Liver (tissue), 9 donors: ENCODE measurements around the gene RACGAP1. TPM values are rescaled to one million over a fixed set of nuclear protein-coding genes. Genes with fewer than 3 reads are reported as not detected.

Source experiments
- DNase-seq: peaks from one replicate; pipeline ENCODE4 v3.0.0-alpha.2; 2017; ENCODE audit warnings: low spot score
- H3K27ac ChIP-seq, 2 donors: one replicate each; pipeline ENCODE4 v1.7.0; 2013; ENCODE audit warnings: inconsistent platforms in 2 of 2, low read length in 2 of 2, control low read depth in 1 of 2, low read depth in 1 of 2, mild to moderate bottlenecking in 1 of 2
- H3K27me3 ChIP-seq, 4 donors: one replicate each; pipeline versions ENCODE4 v1.6.1 to v1.7.0; 2013; ENCODE audit warnings: low read length in 3 of 4, inconsistent platforms in 1 of 4, mild to moderate bottlenecking in 1 of 4, moderate library complexity in 1 of 4; ENCODE audit not compliant: control insufficient read depth in 4 of 4, insufficient read depth in 4 of 4
- H3K36me3 ChIP-seq, 4 donors: one replicate each; pipeline versions ENCODE4 v1.6.1 to v1.7.0; 2013; ENCODE audit warnings: low read length in 3 of 4, mild to moderate bottlenecking in 3 of 4, low read depth in 1 of 4, moderate library complexity in 1 of 4; ENCODE audit not compliant: control insufficient read depth in 4 of 4, insufficient read depth in 3 of 4
- H3K4me1 ChIP-seq, 4 donors: one replicate each; pipeline versions ENCODE4 v1.6.1 to v1.7.0; 2013; ENCODE audit warnings: low read length in 3 of 4, mild to moderate bottlenecking in 3 of 4, moderate library complexity in 1 of 4; ENCODE audit not compliant: control insufficient read depth in 4 of 4, insufficient read depth in 4 of 4
- H3K4me3 ChIP-seq, 3 donors: one replicate each; pipeline versions ENCODE4 v1.6.1 to v1.7.0; 2013; ENCODE audit warnings: low read length in 3 of 3, control low read depth in 1 of 3, low read depth in 1 of 3, mild to moderate bottlenecking in 1 of 3
- H3K9ac ChIP-seq, 2 donors: one replicate each; pipeline ENCODE4 v1.7.0; 2013; ENCODE audit warnings: low read length in 2 of 2, mild to moderate bottlenecking in 2 of 2, moderate library complexity in 2 of 2, control low read depth in 1 of 2, low read depth in 1 of 2
- H3K9me3 ChIP-seq, 4 donors: one replicate each; pipeline versions ENCODE4 v1.6.1 to v1.7.0; 2013; ENCODE audit warnings: low read length in 3 of 4; ENCODE audit not compliant: control insufficient read depth in 4 of 4
- ATF3 ChIP-seq: IDR thresholded peaks from 2 replicates; pipeline ENCODE4 v1.6.1; 2016; ENCODE audit warnings: antibody characterized with exemption
- EGR1 ChIP-seq, 2 donors: IDR thresholded peaks; 2 replicates each; pipeline ENCODE4 v1.6.1; 2016 to 2018; ENCODE audit warnings: antibody characterized with exemption in 2 of 2, low read depth in 2 of 2
- FOXA2 ChIP-seq: IDR thresholded peaks from 2 replicates; pipeline ENCODE4 v1.6.1; 2016; ENCODE audit warnings: antibody characterized with exemption
- GABPA ChIP-seq, 2 donors: IDR thresholded peaks in 1 of 2; conservative IDR thresholded peaks in 1 of 2; 2 replicates each; pipeline ENCODE4 v1.6.1; 2016; ENCODE audit warnings: antibody characterized with exemption in 2 of 2, mild to moderate bottlenecking in 1 of 2, moderate library complexity in 1 of 2
- HNF4A ChIP-seq, 2 donors: conservative IDR thresholded peaks; 2 replicates each; pipeline ENCODE4 v1.6.1; 2016; ENCODE audit warnings: antibody characterized with exemption in 2 of 2, mild to moderate bottlenecking in 2 of 2
- HNF4G ChIP-seq: IDR thresholded peaks from 2 replicates; pipeline ENCODE4 v1.6.1; 2016; ENCODE audit warnings: antibody characterized with exemption
- MAX ChIP-seq: IDR thresholded peaks from 2 replicates; pipeline ENCODE4 v1.6.1; 2016; ENCODE audit warnings: antibody characterized with exemption
- NR2F2 ChIP-seq: IDR thresholded peaks from 2 replicates; pipeline ENCODE4 v1.6.1; 2016; ENCODE audit warnings: antibody characterized with exemption
- RAD21 ChIP-seq, 2 donors: IDR thresholded peaks; 2 replicates each; pipeline ENCODE4 v1.6.1; 2016; ENCODE audit warnings: antibody characterized with exemption in 2 of 2, mild to moderate bottlenecking in 2 of 2
- RXRA ChIP-seq, 2 donors: IDR thresholded peaks; 2 replicates each; pipeline ENCODE4 v1.6.1; 2017 to 2018; ENCODE audit warnings: antibody characterized with exemption in 2 of 2, mild to moderate bottlenecking in 1 of 2
- SP1 ChIP-seq: IDR thresholded peaks from 2 replicates; pipeline ENCODE4 v1.6.1; 2018; ENCODE audit warnings: antibody characterized with exemption, mild to moderate bottlenecking
- TAF1 ChIP-seq: conservative IDR thresholded peaks from 2 replicates; pipeline ENCODE4 v1.6.1; 2016; ENCODE audit warnings: antibody characterized with exemption, mild to moderate bottlenecking
- YY1 ChIP-seq: IDR thresholded peaks from 2 replicates; pipeline ENCODE4 v1.6.1; 2016; ENCODE audit warnings: antibody characterized with exemption, mild to moderate bottlenecking
- WGBS: extraction: QIAGEN DNeasy Blood & Tissue Kit; methylation state at CpG from one replicate; pipeline ENCODE4 v1.1.7; 2013; 5-methylcytosine and 5-hydroxymethylcytosine counted together
- polyA plus RNA-seq, 2 donors: library from polyadenylated mRNA; stranded (reverse) in 1 of 2; unstranded in 1 of 2; fragments of 200-250 nt in 1 of 2; fragments of >200 nt in 1 of 2; fragmentation: Nextera tagmentation in 1 of 2; extraction: Ambion mirVana in 1 of 2; gene quantifications; one replicate each; pipeline versions ENCODE4 v1.2.1 to v1.2.3, GENCODE V29; 2013 to 2015
- total RNA-seq, 2 donors: library from RNA; depleted of rRNA; stranded (reverse); fragments of >200 nt; gene quantifications; one replicate each; pipeline ENCODE4 v1.2.3, GENCODE V29; 2014
- TF ChIP-seq, protein P1 (sequence below): IDR thresholded peaks from 2 replicates; pipeline ENCODE4 v1.6.1; 2016; ENCODE audit warnings: antibody characterized with exemption, mild to moderate bottlenecking
- TF ChIP-seq, protein P2 (sequence below): fragments of 150-350 bp; IDR thresholded peaks from 2 replicates; pipeline ENCODE4 v1.5.1; 2017; ENCODE audit warnings: improper control_type of control experiment, low read depth, low read length; ENCODE audit not compliant: missing input control
- donor health status: healthy.
- donor health status: healthy.
- donor health status: healthy.
- donor health status: healthy.
- donor health status: healthy.

RACGAP1 gene
- total and polyA plus RNA-seq, 4 donors, result 1.0 to 38.3 (median 2.9) TPM

DNA sequence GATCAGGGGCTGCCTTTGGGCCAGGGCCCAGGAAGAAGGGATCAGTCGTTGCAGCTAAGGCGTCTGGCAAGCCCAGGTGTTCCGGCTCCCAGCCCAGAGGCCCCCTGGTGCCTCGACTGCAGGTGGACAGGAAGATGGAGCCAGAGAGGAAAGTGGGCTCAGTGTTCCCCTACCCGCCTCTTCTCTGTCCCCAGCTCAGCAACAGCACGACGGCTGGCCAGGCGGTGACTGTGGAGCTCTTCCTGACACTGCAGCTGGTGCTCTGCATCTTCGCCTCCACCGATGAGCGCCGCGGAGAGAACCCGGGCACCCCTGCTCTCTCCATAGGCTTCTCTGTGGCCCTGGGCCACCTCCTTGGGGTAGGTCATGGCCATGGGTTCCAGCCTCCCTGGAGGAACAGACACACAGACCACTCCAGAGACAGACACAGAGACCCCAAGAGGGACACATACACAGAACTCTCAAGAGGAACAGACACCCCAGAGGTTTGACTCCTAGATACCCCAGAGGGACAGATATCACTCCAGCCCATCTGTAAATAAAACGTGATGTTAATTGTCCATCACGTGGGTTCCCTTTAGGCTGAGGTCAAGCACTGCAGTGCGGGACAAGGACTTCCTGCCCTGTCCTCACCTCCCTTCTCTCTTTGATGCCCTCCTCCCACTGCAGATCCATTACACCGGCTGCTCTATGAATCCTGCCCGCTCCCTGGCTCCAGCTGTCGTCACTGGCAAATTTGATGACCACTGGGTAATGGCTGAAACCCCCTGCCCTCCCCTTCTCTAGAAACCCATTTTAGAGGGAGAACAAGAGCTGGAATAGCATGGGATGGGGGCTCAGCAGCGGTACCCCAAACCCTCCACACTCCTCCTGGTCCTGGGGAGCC lies 71.1 kb downstream of the RACGAP1 start (continued):
- TF ChIP-seq, protein P1, sequence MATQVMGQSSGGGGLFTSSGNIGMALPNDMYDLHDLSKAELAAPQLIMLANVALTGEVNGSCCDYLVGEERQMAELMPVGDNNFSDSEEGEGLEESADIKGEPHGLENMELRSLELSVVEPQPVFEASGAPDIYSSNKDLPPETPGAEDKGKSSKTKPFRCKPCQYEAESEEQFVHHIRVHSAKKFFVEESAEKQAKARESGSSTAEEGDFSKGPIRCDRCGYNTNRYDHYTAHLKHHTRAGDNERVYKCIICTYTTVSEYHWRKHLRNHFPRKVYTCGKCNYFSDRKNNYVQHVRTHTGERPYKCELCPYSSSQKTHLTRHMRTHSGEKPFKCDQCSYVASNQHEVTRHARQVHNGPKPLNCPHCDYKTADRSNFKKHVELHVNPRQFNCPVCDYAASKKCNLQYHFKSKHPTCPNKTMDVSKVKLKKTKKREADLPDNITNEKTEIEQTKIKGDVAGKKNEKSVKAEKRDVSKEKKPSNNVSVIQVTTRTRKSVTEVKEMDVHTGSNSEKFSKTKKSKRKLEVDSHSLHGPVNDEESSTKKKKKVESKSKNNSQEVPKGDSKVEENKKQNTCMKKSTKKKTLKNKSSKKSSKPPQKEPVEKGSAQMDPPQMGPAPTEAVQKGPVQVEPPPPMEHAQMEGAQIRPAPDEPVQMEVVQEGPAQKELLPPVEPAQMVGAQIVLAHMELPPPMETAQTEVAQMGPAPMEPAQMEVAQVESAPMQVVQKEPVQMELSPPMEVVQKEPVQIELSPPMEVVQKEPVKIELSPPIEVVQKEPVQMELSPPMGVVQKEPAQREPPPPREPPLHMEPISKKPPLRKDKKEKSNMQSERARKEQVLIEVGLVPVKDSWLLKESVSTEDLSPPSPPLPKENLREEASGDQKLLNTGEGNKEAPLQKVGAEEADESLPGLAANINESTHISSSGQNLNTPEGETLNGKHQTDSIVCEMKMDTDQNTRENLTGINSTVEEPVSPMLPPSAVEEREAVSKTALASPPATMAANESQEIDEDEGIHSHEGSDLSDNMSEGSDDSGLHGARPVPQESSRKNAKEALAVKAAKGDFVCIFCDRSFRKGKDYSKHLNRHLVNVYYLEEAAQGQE, result no peak
- no peak for TF ChIP-seq HNF4A (conservative IDR thresholded peaks at IDR 0.05)
- no peak for TF ChIP-seq MAX
- no peak for TF ChIP-seq NR2F2
- no peak for TF ChIP-seq HNF4G
- TF ChIP-seq YY1, result no peak
- no peak for TF ChIP-seq TAF1
- no peak for TF ChIP-seq RXRA (IDR thresholded peaks at IDR 0.05)
- TF ChIP-seq EGR1 (IDR thresholded peaks at IDR 0.05; ENCODE audit: low read depth in 2 of 2), result no peak
- no peak for TF ChIP-seq ATF3

- no peak for DNase-seq
- H3K4me3 ChIP-seq, result no peak overlapping the region
- no peaks in the 10 kb centered on the region for H3K36me3 ChIP-seq
- peaks cover 0 to 2% (median 0%) of the 10 kb centered on the region in 4 donors for H3K27me3 ChIP-seq
- no peak overlapping the region for H3K27ac ChIP-seq
- H3K9me3 ChIP-seq, result no peaks in the 10 kb centered on the region
- peaks cover 0 to 6% (median 4%) of the 10 kb centered on the region in 4 donors for H3K4me1 ChIP-seq
- no peak for TF ChIP-seq SP1
- TF ChIP-seq EGR1 (IDR thresholded peaks at IDR 0.05; ENCODE audit: low read depth in 2 of 2), result no peak
- TF ChIP-seq RXRA (IDR thresholded peaks at IDR 0.05), result no peak
- TF ChIP-seq, protein P2, sequence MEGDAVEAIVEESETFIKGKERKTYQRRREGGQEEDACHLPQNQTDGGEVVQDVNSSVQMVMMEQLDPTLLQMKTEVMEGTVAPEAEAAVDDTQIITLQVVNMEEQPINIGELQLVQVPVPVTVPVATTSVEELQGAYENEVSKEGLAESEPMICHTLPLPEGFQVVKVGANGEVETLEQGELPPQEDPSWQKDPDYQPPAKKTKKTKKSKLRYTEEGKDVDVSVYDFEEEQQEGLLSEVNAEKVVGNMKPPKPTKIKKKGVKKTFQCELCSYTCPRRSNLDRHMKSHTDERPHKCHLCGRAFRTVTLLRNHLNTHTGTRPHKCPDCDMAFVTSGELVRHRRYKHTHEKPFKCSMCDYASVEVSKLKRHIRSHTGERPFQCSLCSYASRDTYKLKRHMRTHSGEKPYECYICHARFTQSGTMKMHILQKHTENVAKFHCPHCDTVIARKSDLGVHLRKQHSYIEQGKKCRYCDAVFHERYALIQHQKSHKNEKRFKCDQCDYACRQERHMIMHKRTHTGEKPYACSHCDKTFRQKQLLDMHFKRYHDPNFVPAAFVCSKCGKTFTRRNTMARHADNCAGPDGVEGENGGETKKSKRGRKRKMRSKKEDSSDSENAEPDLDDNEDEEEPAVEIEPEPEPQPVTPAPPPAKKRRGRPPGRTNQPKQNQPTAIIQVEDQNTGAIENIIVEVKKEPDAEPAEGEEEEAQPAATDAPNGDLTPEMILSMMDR, result no peak
- no peak for TF ChIP-seq GABPA (IDR thresholded peaks at IDR 0.05 in 1 of 2, conservative IDR thresholded peaks at IDR 0.05 in 1 of 2)
- no peak for TF ChIP-seq ATF3
- no peak for TF ChIP-seq RAD21 (IDR thresholded peaks at IDR 0.05)
- TF ChIP-seq HNF4A (conservative IDR thresholded peaks at IDR 0.05), result no peak
- TF ChIP-seq MAX, result no peak
- no peak for TF ChIP-seq HNF4G
- no peak for TF ChIP-seq TAF1
- TF ChIP-seq, protein P1, result no peak
- no peak for TF ChIP-seq FOXA2
- H3K9ac ChIP-seq, result no peak overlapping the region
- 92% methylated on average over 4 of the region's 4 CpGs for WGBS
Measured at GRCh38 chr12:49953151-49953550, 72.1 kb downstream of the RACGAP1 start.
